HPDE6-E6E7 (cell line): ENCODE results near the gene SMCP.
A peak's percentile ranks its signal among the peaks of the same experiment; 100 is the strongest.

ENCODE experiments used
- DNase-seq: peaks from one replicate; pipeline ENCODE4 v3.0.0; 2011; ENCODE audit warnings: missing footprints; ENCODE audit errors: extremely low spot score

The SMCP gene

GRCh38 chr1:152886758-152887409 lies 8.8 kb downstream of the SMCP start:
- DNase-seq: no peak

GRCh38 chr1:152888126-152888525 lies 10.0 kb downstream of the SMCP start:
- no peak for DNase-seq

GRCh38 chr1:152899027-152899426 lies 20.9 kb downstream of the SMCP start:
- no peak for DNase-seq

DNA sequence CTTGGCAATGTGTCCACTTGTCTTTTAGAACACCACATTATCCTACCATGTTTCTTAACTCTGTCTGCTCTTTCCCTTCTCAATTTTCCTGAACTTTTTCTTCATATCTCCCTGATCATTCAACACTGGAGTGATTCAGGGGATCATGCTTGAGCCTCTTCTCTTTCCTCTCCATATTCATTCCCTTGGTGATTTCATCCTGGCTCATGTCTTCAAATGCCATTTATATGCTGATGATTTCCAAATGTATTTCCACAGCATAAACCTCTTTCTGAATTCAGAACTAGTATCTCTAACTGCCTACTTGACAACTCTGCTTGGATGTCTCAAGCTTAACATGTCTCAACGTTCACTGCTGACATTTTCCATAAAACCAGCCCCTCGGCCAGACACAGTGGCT lies 21.8 kb downstream of the SMCP start:
- DNase-seq: no peak

GRCh38 chr1:152901631-152902030 lies 23.5 kb downstream of the SMCP start:
- DNase-seq: no peak

DNA sequence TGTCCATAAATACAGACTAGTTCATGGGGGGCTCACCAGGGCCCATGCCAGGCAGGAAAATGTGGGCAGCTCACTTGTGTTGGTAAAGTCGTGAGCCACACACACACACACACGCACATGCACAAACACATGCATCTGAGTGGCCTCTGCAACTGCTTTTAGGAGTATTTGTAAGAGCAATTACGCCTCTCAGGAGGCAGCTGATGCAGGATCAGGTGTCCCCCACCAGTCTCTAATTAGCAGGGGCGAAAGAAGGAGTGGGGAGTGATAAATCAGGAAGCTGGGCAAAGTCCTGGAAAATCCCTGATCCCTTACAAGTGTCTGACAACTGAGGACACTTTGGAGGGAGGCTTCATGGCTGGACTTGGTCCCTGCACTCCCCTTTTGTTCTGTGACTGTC lies 24.5 kb downstream of the SMCP start:
- DNase-seq: no peak

DNA sequence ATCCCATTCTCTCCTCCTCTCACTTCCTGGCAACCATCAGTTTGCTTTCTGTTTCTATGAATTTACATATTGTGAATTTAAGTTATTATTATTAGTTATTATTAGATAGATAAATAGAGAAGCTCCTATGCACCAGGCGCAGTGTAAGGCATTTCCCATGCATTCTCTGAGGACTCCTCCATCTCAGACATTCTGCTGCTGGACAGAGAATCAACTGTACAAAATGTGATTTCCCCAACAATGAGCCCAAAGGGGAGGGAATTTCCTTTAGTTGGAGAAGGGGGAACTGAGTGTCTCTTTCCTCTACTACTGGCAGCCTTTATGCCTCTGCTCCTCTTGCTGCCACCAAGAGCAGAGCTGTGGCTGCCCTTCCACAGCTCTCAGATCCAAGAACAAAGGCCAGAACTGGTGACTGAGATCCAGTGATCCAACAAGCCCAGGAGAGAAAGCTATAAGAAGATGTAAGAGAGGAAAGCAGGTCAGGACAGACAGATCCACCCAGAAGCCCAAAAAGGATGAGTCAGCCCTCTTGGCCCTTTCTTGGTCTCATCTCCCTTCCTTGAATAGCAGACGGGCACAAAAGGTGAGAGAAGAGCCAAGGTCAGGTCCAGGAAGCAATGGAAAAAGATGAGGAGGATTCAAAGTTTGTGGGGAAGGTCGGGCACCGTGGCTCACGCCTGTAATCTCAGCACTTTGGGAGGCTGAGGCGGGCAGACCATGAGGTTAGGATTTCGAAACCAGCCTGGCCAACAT lies 26.7 kb downstream of the SMCP start:
- no peak for DNase-seq

DNA sequence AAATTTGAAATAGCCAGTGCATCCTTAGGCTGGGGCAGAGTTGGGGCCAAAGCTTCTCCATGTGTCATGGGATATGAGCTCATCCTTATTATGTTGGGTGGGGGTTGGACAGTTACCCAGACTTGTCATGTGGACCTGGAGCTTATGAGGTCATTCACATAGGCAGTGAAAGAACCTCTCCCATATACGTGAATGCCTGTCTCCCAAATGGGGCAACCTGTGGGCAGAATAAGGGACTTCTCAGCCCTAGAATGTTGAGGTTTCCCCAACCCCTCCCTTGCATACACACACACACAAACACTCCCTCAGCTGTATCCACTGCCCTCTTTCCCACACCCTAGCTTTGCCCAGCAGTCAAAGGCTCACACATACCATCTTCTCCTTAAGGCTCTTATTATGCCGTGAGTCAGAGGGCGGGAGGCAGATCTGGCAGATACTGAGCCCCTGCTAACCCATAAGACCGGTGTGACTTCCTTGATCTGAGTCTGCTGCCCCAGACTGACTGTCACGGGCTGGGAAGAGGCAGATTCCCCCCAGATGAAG lies 28.0 kb downstream of the SMCP start:
- peak; percentile 96 for DNase-seq

- DNase-seq: peak; percentile 78
These were observed 29.8 kb downstream of the SMCP start, which contains the start of gene IVL for GRCh38 chr1:152907686-152908601. IVL (plus strand) TSS chr1:152908546; CDS start chr1:152909798, 1,252 bp downstream.

- DNase-seq: no peak
These were observed 31.1 kb downstream of the SMCP start for GRCh38 chr1:152909206-152909605.

DNA sequence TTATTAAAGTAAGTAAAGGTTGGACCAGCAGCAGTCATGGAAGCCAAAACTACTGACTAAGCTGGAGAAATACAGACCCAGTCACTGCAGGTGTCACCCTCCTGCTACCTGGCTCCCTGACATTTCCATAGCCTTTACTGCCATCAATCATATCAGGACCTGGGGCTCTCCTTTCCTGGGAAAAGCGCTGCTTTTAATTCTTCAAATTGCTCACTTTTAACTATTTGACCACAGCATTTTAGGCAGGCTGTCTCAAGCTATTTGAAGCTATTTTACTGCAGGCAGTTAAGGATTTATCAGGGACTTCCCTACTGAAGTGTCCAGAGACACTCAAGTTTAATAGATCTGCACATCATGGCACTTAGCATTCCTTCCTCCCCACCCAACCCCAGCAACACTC lies 34.3 kb downstream of the SMCP start:
- DNase-seq: no peak

GRCh38 chr1:152912900-152913299 lies 34.8 kb downstream of the SMCP start:
- no peak for DNase-seq

DNA sequence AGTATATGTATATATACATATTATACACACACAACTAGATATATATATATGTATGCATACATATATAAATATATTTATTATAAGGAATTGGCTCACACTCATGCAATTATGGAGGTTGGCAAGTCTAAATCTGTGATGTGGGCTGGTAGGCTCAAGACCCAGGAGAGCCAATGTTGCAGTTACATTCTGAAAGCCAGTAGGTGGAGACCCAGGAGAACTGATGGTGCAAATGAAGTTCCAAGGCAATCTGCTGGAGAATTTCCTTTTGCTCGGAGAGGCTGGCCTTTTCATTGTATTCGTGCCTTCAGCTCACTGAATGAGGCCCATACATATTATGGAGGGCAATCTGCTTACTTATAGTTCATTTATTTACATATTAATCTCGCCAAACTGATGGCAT lies 39.7 kb downstream of the SMCP start:
- DNase-seq: no peak

DNA sequence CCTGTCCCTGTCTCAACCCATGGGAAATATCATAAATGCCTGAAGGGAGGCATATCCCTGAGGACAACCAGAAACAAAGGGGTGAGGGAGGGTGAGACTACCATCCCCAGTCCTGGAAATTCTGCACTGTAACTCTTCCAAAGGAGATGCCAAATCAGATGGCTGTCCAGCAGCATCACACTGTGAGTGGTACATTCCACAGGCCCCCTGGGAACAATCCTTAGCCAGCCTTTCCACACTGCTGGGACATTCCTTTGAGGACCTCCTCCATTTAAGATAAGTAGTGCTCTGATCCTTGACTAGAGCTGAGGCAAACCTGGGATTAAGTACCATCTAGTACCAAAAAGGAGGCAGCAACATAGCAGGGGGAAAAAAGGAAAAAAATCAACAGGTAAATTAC lies 40.9 kb downstream of the SMCP start:
- DNase-seq: no peak

- DNase-seq: no peak
These were observed 46.1 kb downstream of the SMCP start for GRCh38 chr1:152924191-152924590.

GRCh38 chr1:152926091-152926490 lies 48.0 kb downstream of the SMCP start:
- no peak for DNase-seq

DNA sequence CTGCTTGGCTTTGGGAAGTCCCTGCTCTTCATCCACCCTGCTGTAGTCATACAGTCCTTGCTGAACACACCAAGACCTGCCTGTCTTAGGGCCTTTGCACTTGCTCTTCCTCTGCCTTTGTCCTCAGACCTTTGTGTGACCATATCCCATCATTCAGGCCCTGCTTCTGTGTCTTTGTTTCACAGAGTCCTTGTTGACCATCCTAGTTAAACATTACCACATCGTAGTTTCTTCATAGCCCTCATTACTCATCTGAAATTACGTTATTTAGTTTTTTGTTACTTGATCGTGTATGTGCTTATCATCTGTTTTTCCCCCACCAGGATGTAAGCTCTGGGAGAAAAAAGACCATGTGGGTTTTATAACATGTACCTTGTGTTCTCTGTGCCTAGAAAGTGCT lies 50.5 kb downstream of the SMCP start:
- DNase-seq: no peak

DNA sequence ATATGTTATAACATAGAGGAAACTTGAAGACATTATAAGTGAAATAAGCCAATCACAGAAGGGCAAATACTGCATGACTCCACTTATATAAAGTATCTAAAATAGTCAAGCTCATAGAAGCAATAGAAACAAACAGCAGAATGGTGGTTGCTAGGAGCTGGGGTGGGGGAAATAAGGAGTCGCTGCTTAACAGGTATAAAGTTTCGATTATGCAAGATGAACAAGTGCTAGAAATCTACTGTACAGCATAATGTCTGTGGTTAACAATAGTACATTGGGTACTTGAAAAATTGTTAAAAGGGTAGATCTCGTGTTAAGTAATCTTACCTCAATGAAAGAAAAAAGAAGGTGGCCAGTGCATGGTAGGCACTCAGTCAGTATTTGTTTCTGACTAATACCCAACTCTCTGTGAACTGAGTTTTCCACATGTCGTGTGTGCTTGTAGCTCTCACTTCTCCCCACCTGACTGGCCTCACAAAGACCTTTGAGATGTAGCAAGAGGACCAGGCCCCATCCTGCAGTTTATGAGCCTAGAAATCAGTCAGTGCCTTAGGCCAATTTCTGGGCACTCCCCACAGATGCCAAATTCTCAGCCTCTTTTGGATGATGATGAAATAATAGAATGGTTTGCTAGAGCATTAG lies 54.2 kb downstream of the SMCP start:
- DNase-seq: no peak

DNA sequence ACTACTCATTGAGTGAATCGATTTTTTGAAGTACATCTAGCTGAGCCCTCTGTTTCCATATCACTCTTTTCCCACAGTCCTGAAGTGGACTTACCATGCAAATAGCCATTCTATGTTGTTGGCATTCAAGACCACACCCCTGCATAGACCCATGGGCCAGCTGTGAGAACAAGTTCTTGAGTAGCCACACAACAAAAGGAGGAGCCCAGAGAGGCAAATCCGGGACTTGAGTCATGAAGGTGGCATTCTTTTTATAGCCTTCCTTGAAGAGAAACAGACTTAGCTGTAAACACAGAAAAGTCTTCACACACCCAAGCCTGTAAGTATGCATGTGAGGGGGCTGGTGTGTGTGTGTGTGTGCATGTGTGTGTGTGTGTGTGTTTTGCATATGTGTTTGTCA lies 55.1 kb downstream of the SMCP start:
- no peak for DNase-seq
